ENCODE data around the gene TUFT1. TPM values are rescaled to one million over a fixed set of nuclear protein-coding genes. Genes with fewer than 3 reads are reported as not detected.

Gene TUFT1
- total and polyA plus RNA-seq, 11 donors, result 2.1 to 13.6 (median 4.3) TPM

GRCh38 chr1:151493042-151493441, 47.1 kb upstream of the TUFT1 start:
- no peak overlapping the region for H3K4me3 ChIP-seq
- H3K4me1 ChIP-seq, result no peaks in the 10 kb centered on the region
- ATAC-seq, result no peak
- WGBS, 4 donors, result 71 to 91% (median 86%) methylated on average over 3 of the region's 3 CpGs
- no peak overlapping the region for H3K27ac ChIP-seq
- no peaks in the 10 kb centered on the region for H3K9me3 ChIP-seq
- no peak for TF ChIP-seq POLR2A (IDR thresholded peaks at IDR 0.05)
- intact Hi-C loops (cut with DNase I), result loop anchor here in 1 of 10 donors (10.0 kb wide), 1 partner anchor 72 kb away; no protein-coding TSS in a partner anchor
- H3K27me3 ChIP-seq, result no peaks in the 10 kb centered on the region
- DNase-seq, result no peak
- H3K36me3 ChIP-seq, result no peaks in the 10 kb centered on the region

DNA sequence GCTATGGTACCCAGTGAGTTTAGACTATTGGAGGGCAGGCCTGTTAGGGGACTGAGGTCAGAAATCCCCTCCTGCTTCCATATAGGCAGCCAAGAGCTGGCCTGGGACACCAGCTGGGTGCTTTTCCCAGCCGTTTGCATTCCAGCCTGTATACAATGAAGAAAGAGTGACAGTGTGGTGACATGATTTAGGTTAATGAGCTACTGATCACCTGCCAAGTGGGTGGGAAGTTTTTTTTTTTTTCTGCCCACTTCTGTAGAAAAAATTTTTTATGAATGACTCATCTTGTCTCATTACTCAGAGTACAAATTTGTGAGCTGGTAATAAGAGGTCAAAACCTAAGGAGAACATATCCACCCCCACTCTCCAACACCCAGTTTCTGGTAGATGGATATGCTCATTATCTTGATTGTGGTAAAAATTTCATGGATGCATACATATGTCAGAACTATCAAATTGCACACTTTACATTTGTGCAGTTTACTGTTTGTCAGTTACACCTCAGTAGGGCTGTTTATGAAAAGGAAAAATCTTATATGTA, 45.3 kb upstream of the TUFT1 start:
- H3K36me3 ChIP-seq, result no peaks in the 10 kb centered on the region
- H3K27ac ChIP-seq, result no peak overlapping the region
- TF ChIP-seq, protein P1, sequence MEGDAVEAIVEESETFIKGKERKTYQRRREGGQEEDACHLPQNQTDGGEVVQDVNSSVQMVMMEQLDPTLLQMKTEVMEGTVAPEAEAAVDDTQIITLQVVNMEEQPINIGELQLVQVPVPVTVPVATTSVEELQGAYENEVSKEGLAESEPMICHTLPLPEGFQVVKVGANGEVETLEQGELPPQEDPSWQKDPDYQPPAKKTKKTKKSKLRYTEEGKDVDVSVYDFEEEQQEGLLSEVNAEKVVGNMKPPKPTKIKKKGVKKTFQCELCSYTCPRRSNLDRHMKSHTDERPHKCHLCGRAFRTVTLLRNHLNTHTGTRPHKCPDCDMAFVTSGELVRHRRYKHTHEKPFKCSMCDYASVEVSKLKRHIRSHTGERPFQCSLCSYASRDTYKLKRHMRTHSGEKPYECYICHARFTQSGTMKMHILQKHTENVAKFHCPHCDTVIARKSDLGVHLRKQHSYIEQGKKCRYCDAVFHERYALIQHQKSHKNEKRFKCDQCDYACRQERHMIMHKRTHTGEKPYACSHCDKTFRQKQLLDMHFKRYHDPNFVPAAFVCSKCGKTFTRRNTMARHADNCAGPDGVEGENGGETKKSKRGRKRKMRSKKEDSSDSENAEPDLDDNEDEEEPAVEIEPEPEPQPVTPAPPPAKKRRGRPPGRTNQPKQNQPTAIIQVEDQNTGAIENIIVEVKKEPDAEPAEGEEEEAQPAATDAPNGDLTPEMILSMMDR (IDR thresholded peaks at IDR 0.05), result no peak
- no peak for TF ChIP-seq POLR2A (IDR thresholded peaks at IDR 0.05)
- no peaks in the 10 kb centered on the region for H3K27me3 ChIP-seq
- ATAC-seq (peak in 1 of 4 donors; percentile 29), DNase-seq (no peak)
- H3K9me3 ChIP-seq, result no peaks in the 10 kb centered on the region
- intact Hi-C loops (cut with DNase I), result loop anchor here in 1 of 10 donors (10.0 kb wide), 1 partner anchor 70 kb away; no protein-coding TSS in a partner anchor
- WGBS, 4 donors, result 0 to 24% (median 0%) methylated on average over 1 of the region's 1 CpG
- no peak overlapping the region for H3K4me3 ChIP-seq
- H3K4me1 ChIP-seq, result no peaks in the 10 kb centered on the region

GRCh38 chr1:151495316-151495715, 44.8 kb upstream of the TUFT1 start:
- TF ChIP-seq POLR2A (IDR thresholded peaks at IDR 0.05), result no peak
- TF ChIP-seq, protein P1 (IDR thresholded peaks at IDR 0.05), result no peak
- Histone ChIP-seq H3K4me1 (no peaks in the 10 kb centered on the region), H3K36me3 (no peaks in the 10 kb centered on the region), H3K27ac (no peak overlapping the region), H3K9me3 (no peaks in the 10 kb centered on the region), H3K27me3 (no peaks in the 10 kb centered on the region), H3K4me3 (no peak overlapping the region)
- ATAC-seq (no peak), DNase-seq (no peak)
- WGBS, 4 donors, result 48 to 67% (median 61%) methylated on average over 1 of the region's 1 CpG
- intact Hi-C loops (cut with DNase I), result loop anchor here in 1 of 10 donors (10.0 kb wide), 1 partner anchor 69 kb away; no protein-coding TSS in a partner anchor

DNA sequence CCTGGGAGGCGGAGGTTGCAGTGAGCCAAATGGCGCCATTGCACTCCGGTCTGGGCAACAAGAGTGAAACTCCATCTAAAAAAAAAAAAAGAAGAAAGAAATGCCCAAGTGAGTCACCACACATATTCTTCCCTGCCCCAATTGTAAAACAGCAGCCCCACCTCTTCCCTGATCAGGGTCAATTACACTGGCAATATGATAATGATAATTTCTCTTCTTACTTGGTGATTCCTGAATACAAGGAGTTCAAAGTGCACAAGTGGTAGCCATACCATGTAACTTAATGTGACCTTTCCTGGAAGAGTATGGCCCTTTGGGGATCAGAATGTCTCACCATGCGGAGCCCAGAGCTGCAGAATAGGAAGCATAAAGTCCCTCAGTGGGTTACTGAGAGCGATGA, 40.7 kb upstream of the TUFT1 start:
- WGBS, 4 donors, result 93 to 100% (median 94%) methylated on average over 5 of the region's 5 CpGs
- intact Hi-C loops (cut with DNase I), result loop anchor here in 1 of 10 donors (10.0 kb wide), 1 partner anchor 65 kb away; no protein-coding TSS in a partner anchor
- DNase-seq (no peak), ATAC-seq (no peak)
- Histone ChIP-seq H3K4me1 (peaks cover 0 to 1% (median 0%) of the 10 kb centered on the region in 12 donors), H3K27me3 (no peaks in the 10 kb centered on the region), H3K9me3 (no peaks in the 10 kb centered on the region), H3K4me3 (no peak overlapping the region), H3K27ac (no peak overlapping the region), H3K36me3 (no peaks in the 10 kb centered on the region)
- no peak for TF ChIP-seq POLR2A (IDR thresholded peaks at IDR 0.05)
- TF ChIP-seq, protein P1 (IDR thresholded peaks at IDR 0.05), result no peak

All from heart left ventricle (tissue), 16 donors.